ENCODE measurements around the gene PLGLB1.
"Not testable (repeated sequence)": the region's sequence is repeated elsewhere in the genome, so short reads cannot be mapped to it uniquely, and the experiment has no call there.

Gene PLGLB1

DNA sequence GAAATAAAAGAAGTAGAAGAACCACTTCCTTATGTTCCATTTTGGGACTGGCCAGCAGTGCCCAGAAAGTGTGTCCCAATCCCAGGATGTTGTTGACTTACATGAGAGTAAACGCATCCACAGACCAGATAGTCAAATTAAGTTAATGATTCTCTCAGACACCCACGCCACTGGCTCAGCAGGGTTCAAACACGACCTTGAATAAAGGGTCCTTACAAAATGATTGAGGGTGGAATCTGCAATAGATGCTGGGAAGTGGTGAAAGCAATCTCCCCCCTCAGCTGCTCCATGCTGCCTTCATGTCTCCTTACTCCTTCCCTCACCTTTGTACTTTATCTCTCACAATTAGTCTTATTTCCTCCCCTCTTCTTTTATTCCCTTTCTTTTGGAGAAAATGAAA is at the start of gene PLGLB1:
TSS of gene PLGLB1 (minus strand) at position 101 of the 400 bp plus-strand sequence. CDS start at position 40, 61 bp downstream.
- H3K9ac ChIP-seq (ENCODE audit: insufficient read length); H3K4me3 ChIP-seq; H3K36me3 ChIP-seq (ENCODE audit: insufficient read depth, low read length); H3K27ac ChIP-seq; H3K9me3 ChIP-seq (ENCODE audit: low read depth, low read length); DNase-seq (ENCODE audit: low read depth, low spot score): not testable (repeated sequence)

DNA sequence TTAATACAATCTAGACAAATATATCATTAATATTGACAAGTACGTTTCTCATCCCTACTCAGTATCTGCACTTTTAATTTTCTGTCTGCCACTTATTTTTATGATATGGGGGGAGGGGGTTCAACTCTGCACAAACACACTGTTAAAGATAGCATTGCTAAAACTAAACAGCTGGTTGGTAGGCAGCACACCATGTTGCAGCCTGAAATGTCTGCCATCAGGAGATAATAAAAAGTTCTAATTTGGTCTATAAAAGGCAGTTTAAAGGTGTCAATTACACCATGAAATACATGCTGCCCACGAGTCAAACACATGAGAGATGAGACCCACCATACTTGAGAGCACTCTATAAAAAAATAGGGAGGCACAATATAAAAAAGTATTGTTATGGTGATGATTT is 42.7 kb upstream of the PLGLB1 start:
- H3K9me3 ChIP-seq (ENCODE audit: low read depth, low read length); DNase-seq (ENCODE audit: low read depth, low spot score); H3K4me3 ChIP-seq; H3K27ac ChIP-seq; H3K9ac ChIP-seq (ENCODE audit: insufficient read length); H3K36me3 ChIP-seq (ENCODE audit: insufficient read depth, low read length): not testable (repeated sequence)

DNA sequence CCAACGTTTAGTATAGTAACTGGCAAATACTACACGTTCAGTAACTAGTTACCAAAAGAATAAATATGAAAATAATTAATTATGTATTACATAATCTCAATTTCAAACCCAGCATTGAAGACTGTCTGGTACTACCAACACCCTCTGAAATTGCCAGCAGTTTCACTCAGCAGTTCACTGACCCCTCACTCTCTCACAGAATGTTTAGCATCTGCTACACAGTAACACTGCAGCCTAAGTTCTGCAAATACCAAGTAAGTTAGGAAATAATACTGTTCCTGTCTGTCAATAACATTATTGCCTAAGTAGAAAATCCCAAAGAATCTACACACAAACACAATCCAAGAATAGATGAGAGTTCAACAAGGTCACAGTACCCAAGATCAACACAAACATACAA is 41.8 kb upstream of the PLGLB1 start:
- not testable (repeated sequence) for DNase-seq (ENCODE audit: low read depth, low spot score); H3K27ac ChIP-seq; H3K9ac ChIP-seq (ENCODE audit: insufficient read length)

DNA sequence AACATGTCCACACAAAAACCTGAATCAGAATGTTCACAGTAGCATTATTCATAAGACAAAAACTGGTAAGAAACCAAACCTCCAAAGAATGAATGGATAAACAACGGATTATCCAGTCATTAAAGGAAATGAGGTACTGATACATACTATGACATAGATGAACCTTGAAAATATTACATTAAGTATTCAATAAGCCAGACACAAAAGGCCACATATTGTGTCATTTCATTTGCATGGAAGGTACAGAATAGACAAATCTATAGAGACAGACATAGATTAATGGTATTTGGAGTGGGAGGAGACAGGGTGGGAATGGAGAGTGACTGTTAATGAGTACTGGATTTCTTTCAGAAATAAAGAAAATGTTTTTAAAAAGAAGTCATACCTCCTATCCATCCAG is 39.9 kb upstream of the PLGLB1 start:
- H3K9ac ChIP-seq (ENCODE audit: insufficient read length); H3K27ac ChIP-seq; H3K9me3 ChIP-seq (ENCODE audit: low read depth, low read length); H3K4me3 ChIP-seq; H3K36me3 ChIP-seq (ENCODE audit: insufficient read depth, low read length); DNase-seq (ENCODE audit: low read depth, low spot score): not testable (repeated sequence)

More for the DNA sequence above, 41.8 kb upstream of the PLGLB1 start:
- not testable (repeated sequence) for H3K36me3 ChIP-seq (ENCODE audit: insufficient read depth, low read length); H3K4me3 ChIP-seq; H3K9me3 ChIP-seq (ENCODE audit: low read depth, low read length)

DNA sequence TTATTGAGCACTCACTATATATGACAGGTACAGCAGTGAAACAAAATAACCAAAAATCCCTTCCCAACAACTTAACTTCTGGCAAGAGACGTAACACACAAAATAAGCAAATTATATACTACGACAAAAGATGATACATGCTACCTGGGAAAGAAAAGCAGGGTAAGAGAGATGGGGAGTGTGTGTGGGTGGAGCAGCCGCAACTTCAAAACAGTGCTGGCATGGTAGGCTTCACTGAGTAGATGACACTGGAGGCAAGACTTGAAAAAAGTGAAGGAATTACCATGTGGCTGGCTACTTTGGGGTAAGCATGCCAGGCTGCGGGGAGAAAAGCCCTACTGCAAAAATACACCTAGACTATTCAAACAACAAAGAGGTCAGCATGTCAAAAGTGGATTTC is 36.0 kb upstream of the PLGLB1 start:
- DNase-seq (ENCODE audit: low read depth, low spot score); H3K4me3 ChIP-seq; H3K27ac ChIP-seq; H3K36me3 ChIP-seq (ENCODE audit: insufficient read depth, low read length); H3K9me3 ChIP-seq (ENCODE audit: low read depth, low read length); H3K9ac ChIP-seq (ENCODE audit: insufficient read length): not testable (repeated sequence)

DNA sequence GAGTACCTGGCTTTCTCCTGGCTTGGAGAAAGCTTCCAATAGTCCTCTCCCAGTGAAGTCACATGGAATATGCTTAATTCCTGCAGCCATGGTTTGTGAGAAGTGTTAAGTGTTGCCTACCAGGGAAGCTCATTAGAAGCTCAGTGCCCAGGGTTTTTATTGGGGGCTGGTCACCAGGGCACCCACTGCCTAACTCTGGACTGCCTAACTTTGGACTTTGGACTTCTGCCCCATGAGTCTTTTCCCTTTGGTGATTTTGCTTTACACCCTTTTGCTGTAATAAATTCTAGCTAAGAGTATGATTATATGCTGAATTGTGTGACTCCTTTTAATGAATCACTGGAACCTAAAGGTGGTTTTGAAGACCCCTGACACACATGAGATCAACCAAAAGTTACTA is 35.2 kb upstream of the PLGLB1 start:
- not testable (repeated sequence) for H3K36me3 ChIP-seq (ENCODE audit: insufficient read depth, low read length); H3K9ac ChIP-seq (ENCODE audit: insufficient read length); H3K27ac ChIP-seq; H3K4me3 ChIP-seq; H3K9me3 ChIP-seq (ENCODE audit: low read depth, low read length); DNase-seq (ENCODE audit: low read depth, low spot score)

DNA sequence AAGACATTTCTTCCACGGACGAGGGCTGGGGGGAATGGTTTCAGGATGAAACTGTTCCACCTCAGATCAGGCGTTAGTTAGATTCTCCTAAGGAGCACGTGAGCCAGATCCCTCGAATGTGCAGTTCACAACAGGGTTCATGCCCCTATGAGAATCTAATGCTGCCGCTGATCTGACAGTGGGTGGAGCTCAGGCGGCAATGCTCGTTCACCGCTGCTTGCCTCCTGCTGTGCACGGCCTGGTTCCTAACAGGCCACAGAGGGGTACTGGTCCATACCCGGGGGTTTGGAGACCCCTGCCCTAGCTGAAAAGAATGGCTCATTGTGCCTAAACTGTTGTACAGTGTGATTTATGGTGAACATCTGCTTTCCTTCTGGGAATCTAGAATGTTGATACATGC is 34.8 kb upstream of the PLGLB1 start:
- not testable (repeated sequence) for H3K4me3 ChIP-seq; H3K27ac ChIP-seq; H3K9me3 ChIP-seq (ENCODE audit: low read depth, low read length); H3K9ac ChIP-seq (ENCODE audit: insufficient read length); DNase-seq (ENCODE audit: low read depth, low spot score); H3K36me3 ChIP-seq (ENCODE audit: insufficient read depth, low read length)

DNA sequence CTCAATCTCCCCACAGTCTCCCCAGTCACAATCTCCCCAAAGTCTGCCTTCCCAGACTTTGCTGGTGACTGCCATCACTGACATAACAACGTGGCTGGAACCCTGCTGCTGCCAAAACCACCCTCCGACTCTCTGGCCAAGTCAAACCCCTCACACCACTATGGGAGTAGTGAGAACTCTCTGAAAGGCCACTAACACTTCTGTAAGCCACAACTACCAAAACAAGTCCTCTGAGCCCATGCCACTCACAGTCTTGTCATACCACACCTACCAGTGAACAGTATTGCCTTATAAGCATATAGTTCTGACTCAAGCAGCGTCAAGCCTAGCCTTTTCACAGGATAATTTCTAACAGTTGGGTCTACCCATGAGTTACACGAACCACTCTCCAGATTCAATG is 32.7 kb upstream of the PLGLB1 start:
- not testable (repeated sequence) for H3K27ac ChIP-seq

DNA sequence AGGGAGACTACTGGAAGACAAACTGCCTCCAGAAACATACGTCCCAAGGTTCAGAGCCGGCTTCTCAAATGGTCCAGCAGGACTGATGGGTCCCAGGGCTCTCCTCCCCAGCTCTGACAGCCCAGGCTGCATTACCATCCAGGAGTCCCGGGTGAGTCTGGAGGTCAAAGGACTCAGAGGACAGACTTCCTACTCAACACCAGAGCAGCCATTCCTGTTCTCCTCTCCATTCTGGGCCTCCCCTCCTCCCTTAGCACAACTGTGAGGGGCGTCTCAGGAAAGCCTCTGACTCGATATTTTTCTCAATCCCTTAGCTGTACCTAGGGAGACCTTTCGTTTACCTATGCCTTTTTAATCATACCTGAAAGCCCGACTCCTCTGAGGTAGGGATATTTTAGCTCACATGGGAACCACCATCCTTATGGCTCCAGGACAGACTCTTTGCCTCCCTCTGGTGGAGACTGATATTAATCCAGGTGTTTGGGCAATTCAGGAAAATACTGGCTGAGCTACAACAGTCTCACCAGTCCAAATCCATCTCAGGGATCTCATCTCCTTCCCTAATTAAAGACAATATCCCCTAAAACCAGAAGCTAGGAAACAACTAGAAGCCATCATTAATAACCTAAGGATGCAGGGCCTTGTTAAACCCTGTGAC is 19.8 kb upstream of the PLGLB1 start:
- not testable (repeated sequence) for H3K9me3 ChIP-seq (ENCODE audit: low read depth, low read length); DNase-seq (ENCODE audit: low read depth, low spot score); H3K27ac ChIP-seq; H3K36me3 ChIP-seq (ENCODE audit: insufficient read depth, low read length); H3K9ac ChIP-seq (ENCODE audit: insufficient read length); H3K4me3 ChIP-seq

More for the DNA sequence above, 32.7 kb upstream of the PLGLB1 start:
- not testable (repeated sequence) for H3K4me3 ChIP-seq; H3K9me3 ChIP-seq (ENCODE audit: low read depth, low read length); DNase-seq (ENCODE audit: low read depth, low spot score); H3K9ac ChIP-seq (ENCODE audit: insufficient read length); H3K36me3 ChIP-seq (ENCODE audit: insufficient read depth, low read length)

DNA sequence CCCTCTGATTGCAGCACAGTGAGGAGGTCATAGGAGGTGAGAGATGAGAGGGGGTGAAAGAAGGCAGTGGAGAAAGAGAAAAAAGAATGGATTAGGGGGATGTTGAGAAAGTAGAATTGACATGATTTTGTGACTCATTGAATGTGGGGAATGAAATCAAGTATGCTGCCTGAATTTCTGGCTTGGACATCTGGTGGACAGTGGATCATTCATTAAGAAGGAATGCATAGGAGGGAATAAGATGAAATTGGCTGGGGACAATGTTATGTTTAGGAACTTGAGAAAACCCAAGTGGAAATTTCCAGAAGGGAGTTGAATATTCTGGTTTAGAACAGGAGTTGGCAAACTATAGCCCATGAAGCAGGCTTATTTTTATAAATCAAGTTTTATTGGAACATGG is 7.0 kb upstream of the PLGLB1 start:
- H3K36me3 ChIP-seq (ENCODE audit: insufficient read depth, low read length) = not testable (repeated sequence)

DNA sequence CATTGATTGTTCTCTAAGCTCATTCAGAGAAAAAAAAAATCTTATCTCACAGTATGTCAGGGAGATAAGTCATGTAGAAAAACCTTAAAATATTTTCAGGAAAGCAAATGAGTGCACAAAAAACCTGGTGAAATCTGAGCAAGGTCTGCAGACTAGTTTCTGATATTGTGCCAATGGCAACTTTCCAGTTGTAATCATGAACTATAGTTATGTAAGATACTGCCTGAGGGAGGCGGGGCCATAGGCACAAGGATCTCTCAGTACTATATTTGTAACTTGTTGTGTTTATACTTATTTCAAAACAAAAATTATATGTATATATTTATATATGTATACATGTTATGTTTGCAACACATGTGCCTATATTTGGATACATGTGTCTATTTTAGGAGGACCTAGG is 5.2 kb upstream of the PLGLB1 start:
- not testable (repeated sequence) for H3K27ac ChIP-seq; DNase-seq (ENCODE audit: low read depth, low spot score); H3K9ac ChIP-seq (ENCODE audit: insufficient read length); H3K9me3 ChIP-seq (ENCODE audit: low read depth, low read length); H3K4me3 ChIP-seq; H3K36me3 ChIP-seq (ENCODE audit: insufficient read depth, low read length)

More for the DNA sequence above, 7.0 kb upstream of the PLGLB1 start:
- H3K4me3 ChIP-seq; H3K9me3 ChIP-seq (ENCODE audit: low read depth, low read length); H3K27ac ChIP-seq; DNase-seq (ENCODE audit: low read depth, low spot score); H3K9ac ChIP-seq (ENCODE audit: insufficient read length): not testable (repeated sequence)

DNA sequence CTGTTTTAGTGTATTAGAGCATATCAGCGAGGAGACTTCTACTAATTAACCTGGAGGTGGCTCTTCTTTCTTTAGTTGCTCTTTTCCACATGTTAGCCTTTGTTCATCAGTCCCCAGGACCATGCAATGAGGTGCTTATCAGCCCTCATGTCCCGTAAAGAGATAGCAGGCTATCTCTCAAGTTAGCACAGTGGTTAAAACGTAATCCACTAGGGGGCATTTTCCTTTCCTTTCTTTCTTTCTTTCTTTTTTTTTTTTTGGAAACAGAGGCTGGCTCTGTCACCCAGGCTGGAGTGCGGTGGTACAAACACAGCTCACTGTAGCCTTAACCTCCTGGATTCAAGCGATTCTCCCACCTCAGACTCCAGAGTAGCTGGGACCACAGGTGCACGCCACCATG is 4.3 kb upstream of the PLGLB1 start:
- H3K36me3 ChIP-seq (ENCODE audit: insufficient read depth, low read length); H3K9ac ChIP-seq (ENCODE audit: insufficient read length); H3K9me3 ChIP-seq (ENCODE audit: low read depth, low read length); H3K4me3 ChIP-seq; H3K27ac ChIP-seq; DNase-seq (ENCODE audit: low read depth, low spot score): not testable (repeated sequence)

DNA sequence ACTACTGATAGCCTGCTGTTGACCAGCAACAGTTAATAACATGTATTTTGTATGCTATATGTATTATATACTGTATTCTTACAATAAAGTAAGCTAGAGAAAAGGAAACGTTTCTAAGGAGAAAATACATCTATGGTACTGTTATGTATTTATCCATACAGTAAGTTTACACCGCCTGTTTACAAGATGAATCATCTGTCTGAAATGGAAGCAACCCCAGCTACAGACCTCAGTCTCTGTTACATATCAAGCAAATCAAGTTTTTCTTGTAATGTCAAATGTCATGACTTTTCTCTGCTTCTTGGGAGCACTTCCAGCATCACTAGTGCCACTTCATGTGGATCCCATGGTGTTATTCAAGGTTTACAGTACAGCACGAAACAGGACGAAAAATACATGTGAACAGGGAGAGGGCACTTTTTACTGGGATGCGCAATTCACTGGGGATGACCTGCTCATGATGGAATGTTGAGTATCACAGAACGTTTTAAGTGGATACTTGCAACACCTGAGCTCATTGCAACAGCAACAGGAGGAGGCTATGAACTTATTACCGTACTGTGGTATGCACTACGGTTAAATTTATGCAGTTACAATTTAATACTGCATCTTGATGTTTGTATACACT is 2.5 kb upstream of the PLGLB1 start:
- H3K4me3 ChIP-seq; H3K9ac ChIP-seq (ENCODE audit: insufficient read length); H3K36me3 ChIP-seq (ENCODE audit: insufficient read depth, low read length); H3K9me3 ChIP-seq (ENCODE audit: low read depth, low read length); H3K27ac ChIP-seq; DNase-seq (ENCODE audit: low read depth, low spot score): not testable (repeated sequence)

DNA sequence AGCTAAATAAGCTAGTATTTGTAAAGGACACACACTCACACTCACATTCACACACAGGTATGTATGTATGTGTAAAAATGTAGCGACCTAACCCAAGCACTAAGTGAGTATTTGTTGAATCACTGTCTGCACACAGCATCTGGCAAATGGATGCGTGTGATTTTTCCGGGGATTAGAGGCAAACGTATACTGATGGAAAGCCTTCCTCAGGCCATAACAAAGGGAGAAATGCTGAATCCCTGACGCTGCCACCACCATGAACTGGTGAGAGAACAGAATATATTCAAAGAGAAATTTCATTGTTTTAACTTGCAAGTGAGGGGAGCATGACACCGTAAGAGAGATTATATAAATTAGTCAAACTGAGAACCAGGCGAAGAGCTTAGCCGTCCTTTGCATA is 601 bp downstream of the PLGLB1 start:
- H3K9me3 ChIP-seq (ENCODE audit: low read depth, low read length); H3K9ac ChIP-seq (ENCODE audit: insufficient read length); H3K36me3 ChIP-seq (ENCODE audit: insufficient read depth, low read length); H3K4me3 ChIP-seq; H3K27ac ChIP-seq; DNase-seq (ENCODE audit: low read depth, low spot score): not testable (repeated sequence)

DNA sequence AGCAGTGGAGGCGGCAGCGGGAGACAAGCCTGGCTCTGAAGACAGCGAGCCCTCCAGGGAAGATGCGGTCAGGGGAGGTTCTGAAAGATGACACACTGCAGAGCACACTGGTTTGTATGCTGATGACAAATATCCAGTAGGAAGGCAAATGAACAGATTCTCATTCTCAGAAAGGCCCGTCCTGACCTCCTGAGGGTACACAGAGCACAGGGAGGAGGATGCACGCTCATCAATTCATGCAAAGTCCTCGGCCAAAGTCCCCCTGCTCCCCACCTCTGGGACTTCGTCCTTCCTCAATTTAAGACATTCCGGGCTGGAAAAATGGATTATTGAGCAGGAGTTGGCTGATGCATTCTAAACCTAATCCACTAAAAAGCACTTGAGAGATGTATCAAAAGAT is 2.6 kb downstream of the PLGLB1 start:
- DNase-seq (ENCODE audit: low read depth, low spot score); H3K36me3 ChIP-seq (ENCODE audit: insufficient read depth, low read length); H3K4me3 ChIP-seq; H3K9ac ChIP-seq (ENCODE audit: insufficient read length); H3K9me3 ChIP-seq (ENCODE audit: low read depth, low read length); H3K27ac ChIP-seq: not testable (repeated sequence)

Data from SK-N-MC (cell line).